ENCODE measurements around the gene THADA.

Gene THADA

DNA sequence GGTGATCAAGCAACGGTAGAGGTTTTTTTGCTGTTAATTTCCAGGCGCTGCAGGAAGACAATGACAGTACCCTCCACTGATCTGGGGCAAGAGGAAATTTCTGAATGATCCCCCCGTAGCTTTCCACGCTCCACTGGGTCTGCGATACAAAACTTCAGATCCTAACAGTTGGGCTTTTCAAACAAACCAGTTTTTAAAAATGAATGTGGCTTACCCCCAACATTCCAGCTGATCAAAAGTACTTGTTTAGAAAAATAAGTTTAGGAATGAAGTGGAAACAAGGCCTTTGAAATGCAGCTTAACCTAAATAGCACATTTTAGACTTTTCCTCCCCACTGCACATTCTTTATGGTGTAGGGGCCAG lies 375.1 kb downstream of the THADA start:
- H3K27ac ChIP-seq (ENCODE audit: low read depth in 2 of 2, low read length in 2 of 2), result peak overlapping the region; percentile 99 to 100
- H3K9me3 ChIP-seq (ENCODE audit: control insufficient read depth in 2 of 2, low read length in 2 of 2), result no peaks in the 10 kb centered on the region
- no peaks in the 10 kb centered on the region for H3K27me3 ChIP-seq (ENCODE audit: control insufficient read depth in 2 of 2, insufficient read depth in 2 of 2, low read length in 2 of 2)
- H3K4me3 ChIP-seq (ENCODE audit: low read length in 2 of 2), result peak overlapping the region; percentile 95 to 99
- peaks cover 23 to 34% of the 10 kb centered on the region in 2 donors for H3K36me3 ChIP-seq (ENCODE audit: control insufficient read depth in 2 of 2, insufficient read depth in 2 of 2, low read length in 2 of 2)
- H3K4me1 ChIP-seq (ENCODE audit: control insufficient read depth in 2 of 2, insufficient read depth in 2 of 2, low read length in 2 of 2), result peaks cover 33 to 46% of the 10 kb centered on the region in 2 donors
- peak overlapping the region; percentile 95 to 99 for H3K9ac ChIP-seq (ENCODE audit: low read depth in 1 of 2, low read length in 2 of 2)

DNA sequence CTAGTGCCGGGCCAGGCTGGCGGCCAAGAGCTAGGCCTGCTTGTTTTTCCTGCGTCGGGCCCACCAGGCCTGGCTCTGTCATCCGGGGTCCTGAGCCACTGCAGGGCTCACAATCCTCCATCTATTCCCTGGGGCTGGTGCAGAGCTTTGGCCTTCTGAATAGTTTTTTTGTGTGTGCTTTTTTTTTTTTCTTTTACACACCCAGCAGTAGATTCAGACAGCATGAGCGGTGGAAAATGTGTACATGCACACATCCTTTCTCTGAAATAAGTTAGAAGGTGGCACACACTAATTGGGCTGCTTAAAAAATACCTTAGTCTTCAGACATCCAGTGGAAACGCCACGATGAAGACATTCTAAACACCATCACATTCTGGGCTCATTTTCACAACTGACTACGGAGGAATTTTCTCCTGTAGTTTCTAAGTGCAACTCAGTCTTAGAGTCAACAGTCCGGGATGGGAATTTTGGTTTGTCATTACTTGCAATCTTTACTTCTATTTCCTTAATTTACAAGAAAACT lies 375.5 kb downstream of the THADA start:
- peaks cover 33 to 46% of the 10 kb centered on the region in 2 donors for H3K4me1 ChIP-seq (ENCODE audit: control insufficient read depth in 2 of 2, insufficient read depth in 2 of 2, low read length in 2 of 2)
- H3K9ac ChIP-seq (ENCODE audit: low read depth in 1 of 2, low read length in 2 of 2), result peak overlapping the region; percentile 95 to 99
- H3K4me3 ChIP-seq (ENCODE audit: low read length in 2 of 2), result peak overlapping the region; percentile 95 to 99
- H3K27ac ChIP-seq (ENCODE audit: low read depth in 2 of 2, low read length in 2 of 2), result peak overlapping the region; percentile 99 to 100
- H3K27me3 ChIP-seq (ENCODE audit: control insufficient read depth in 2 of 2, insufficient read depth in 2 of 2, low read length in 2 of 2), result no peaks in the 10 kb centered on the region
- peaks cover 23 to 29% of the 10 kb centered on the region in 2 donors for H3K36me3 ChIP-seq (ENCODE audit: control insufficient read depth in 2 of 2, insufficient read depth in 2 of 2, low read length in 2 of 2)
- no peaks in the 10 kb centered on the region for H3K9me3 ChIP-seq (ENCODE audit: control insufficient read depth in 2 of 2, low read length in 2 of 2)

DNA sequence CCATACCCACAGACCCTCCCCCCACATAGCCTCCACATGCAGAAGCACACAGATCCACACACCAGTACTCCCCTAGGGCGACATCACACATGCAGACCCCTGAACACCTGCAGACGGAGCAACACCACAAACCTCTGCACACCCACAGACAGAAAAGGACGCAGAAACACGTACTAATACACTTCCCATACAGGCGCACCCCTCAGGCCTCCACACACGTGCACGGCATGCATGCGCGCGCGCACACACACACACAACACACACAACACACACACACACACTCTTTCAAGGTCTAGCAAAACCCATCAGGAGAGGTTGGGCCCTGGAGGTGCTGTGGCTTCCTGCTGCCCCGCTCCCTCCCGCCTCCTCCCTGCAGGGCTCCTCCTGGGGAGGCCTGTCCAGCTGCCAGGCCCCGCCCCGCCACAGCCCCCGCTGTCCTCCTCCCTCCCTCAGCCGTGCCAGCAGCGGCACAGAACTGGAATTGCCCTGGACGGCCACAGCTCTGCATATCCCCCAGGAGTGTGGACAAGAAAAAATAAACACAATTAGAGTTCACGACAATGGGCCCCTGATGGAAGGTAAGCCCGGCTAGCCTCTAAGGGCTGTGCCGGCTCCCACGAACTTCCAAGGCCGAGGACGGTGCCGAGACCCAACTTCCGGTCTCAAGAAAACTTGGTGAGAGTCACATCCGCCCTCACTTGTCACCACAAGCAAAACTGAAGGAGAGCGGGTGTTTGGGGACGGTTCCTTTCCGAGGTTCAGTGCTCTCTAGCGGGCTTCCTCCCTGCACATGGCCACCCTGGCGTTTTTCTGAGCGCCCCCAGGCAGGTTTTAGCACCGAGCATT lies 376.2 kb downstream of the THADA start:
- H3K9ac ChIP-seq (ENCODE audit: low read depth in 1 of 2, low read length in 2 of 2), result peak overlapping the region; percentile 95 to 99
- peak overlapping the region; percentile 95 to 99 for H3K4me3 ChIP-seq (ENCODE audit: low read length in 2 of 2)
- H3K27ac ChIP-seq (ENCODE audit: low read depth in 2 of 2, low read length in 2 of 2), result peak overlapping the region; percentile 99 to 100
- H3K4me1 ChIP-seq (ENCODE audit: control insufficient read depth in 2 of 2, insufficient read depth in 2 of 2, low read length in 2 of 2), result peaks cover 33 to 46% of the 10 kb centered on the region in 2 donors
- no peaks in the 10 kb centered on the region for H3K9me3 ChIP-seq (ENCODE audit: control insufficient read depth in 2 of 2, low read length in 2 of 2)
- no peaks in the 10 kb centered on the region for H3K27me3 ChIP-seq (ENCODE audit: control insufficient read depth in 2 of 2, insufficient read depth in 2 of 2, low read length in 2 of 2)
- peaks cover 20 to 22% of the 10 kb centered on the region in 2 donors for H3K36me3 ChIP-seq (ENCODE audit: control insufficient read depth in 2 of 2, insufficient read depth in 2 of 2, low read length in 2 of 2)

DNA sequence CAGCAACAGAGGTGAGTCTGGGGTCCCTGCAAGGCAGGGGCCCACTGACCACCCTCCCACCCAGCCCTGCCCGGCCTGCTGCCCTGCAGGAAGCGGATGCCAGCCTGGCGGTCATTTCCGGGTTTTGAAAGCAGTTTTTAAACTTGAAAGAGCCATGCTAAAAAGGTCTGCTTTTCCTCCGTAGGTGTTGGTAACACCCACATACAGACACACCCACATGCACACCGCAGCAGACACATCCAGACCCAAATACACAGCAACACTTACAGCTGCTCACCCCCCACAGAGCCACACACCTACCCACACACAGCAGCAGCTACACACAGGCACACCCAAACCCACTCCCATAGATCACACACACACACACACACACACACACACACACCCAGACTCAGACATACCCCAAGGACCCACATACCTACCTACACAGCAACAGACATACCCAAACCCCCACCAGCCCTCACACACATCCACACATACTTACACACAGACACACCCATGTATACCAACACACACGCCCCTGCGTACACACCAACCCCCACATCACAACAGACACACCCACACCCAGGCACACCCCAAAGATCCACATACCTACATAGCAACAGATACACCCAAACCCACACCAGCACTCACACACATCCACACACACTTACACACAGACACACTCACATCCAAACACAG lies 377.0 kb downstream of the THADA start:
- Histone ChIP-seq H3K27ac (ENCODE audit: low read depth in 2 of 2, low read length in 2 of 2) (peak overlapping the region; percentile 99 to 100), H3K36me3 (ENCODE audit: control insufficient read depth in 2 of 2, insufficient read depth in 2 of 2, low read length in 2 of 2) (peaks cover 15 to 16% of the 10 kb centered on the region in 2 donors), H3K9ac (ENCODE audit: low read depth in 1 of 2, low read length in 2 of 2) (peak overlapping the region; percentile 86 to 99), H3K4me1 (ENCODE audit: control insufficient read depth in 2 of 2, insufficient read depth in 2 of 2, low read length in 2 of 2) (peaks cover 33 to 46% of the 10 kb centered on the region in 2 donors), H3K4me3 (ENCODE audit: low read length in 2 of 2) (peak overlapping the region; percentile 95 to 99), H3K27me3 (ENCODE audit: control insufficient read depth in 2 of 2, insufficient read depth in 2 of 2, low read length in 2 of 2) (no peaks in the 10 kb centered on the region), H3K9me3 (ENCODE audit: control insufficient read depth in 2 of 2, low read length in 2 of 2) (no peaks in the 10 kb centered on the region)

DNA sequence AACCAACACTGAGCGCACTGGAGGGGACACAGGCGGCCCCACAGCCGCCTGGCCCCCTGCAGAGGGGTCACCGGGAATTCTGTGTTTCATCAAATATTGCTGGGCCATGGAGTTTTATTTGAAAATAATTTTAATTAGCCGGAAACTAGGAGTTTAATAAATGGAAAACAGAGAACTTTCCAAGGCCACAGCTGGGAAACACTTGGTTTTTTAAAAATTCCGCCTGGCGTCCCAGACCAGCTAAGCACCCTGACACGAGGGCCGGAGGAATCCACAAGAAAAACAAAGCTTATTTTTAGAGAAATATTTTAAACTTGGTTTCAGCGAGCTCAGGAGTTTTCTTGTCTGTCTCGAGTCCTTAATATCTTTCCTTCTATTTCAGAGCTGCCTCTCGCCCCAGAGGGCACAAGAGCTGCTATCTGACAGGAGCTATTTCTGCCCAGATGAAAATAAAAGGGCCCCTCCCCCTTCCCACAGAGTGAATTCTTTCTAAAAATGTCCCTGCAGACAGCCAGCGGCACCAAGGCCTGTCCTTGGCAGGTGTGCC lies 377.6 kb downstream of the THADA start:
- Histone ChIP-seq H3K27me3 (ENCODE audit: control insufficient read depth in 2 of 2, insufficient read depth in 2 of 2, low read length in 2 of 2) (no peaks in the 10 kb centered on the region), H3K4me1 (ENCODE audit: control insufficient read depth in 2 of 2, insufficient read depth in 2 of 2, low read length in 2 of 2) (peaks cover 33 to 46% of the 10 kb centered on the region in 2 donors), H3K36me3 (ENCODE audit: control insufficient read depth in 2 of 2, insufficient read depth in 2 of 2, low read length in 2 of 2) (peaks cover 9 to 10% of the 10 kb centered on the region in 2 donors), H3K9me3 (ENCODE audit: control insufficient read depth in 2 of 2, low read length in 2 of 2) (no peaks in the 10 kb centered on the region), H3K4me3 (ENCODE audit: low read length in 2 of 2) (peak overlapping the region; percentile 95 to 99), H3K9ac (ENCODE audit: low read depth in 1 of 2, low read length in 2 of 2) (peak overlapping the region; percentile 86 to 99), H3K27ac (ENCODE audit: low read depth in 2 of 2, low read length in 2 of 2) (peak overlapping the region; percentile 99 to 100)

DNA sequence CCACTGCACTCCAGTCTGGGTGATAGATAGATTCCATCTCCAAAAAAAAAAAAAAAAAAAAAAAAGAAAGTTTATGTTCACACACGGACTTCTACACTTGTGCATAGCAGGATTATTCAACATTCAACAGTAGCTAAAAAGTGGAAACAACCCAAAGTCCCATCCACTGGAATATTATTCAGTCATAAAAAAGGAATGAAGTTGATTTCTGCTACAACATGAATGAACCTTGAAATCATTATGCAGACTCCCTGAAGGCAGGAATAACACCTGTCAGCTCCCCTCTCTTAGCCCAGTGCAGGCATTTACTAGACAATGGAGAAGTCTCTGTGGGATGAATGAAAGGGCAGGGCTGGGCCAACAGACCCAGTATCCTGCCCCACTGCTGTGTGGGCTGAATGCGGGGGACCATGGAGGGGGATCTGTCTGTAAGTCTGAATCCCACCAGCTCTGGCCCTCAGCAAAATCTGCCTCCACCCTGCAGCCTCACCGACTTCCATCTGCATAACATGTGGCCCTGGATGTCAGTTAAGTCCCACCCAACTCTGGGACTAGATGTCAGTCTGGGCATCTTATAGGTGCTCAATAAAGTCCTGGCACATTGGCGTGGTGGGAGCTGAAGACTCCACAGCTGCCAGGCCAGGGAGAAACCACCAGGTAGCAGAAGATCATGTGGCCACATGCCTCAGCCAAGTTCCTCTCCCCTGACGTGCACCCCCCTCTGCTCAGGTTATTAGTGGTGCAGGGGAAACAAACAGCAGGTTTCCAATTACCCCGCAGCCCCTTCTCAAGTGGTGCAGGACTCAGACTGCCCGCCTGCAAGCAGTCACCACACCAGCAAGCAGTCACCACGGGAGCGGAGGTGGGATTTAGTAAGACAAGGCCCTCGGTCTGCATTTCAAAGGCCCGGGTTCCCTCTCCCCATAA lies 378.3 kb downstream of the THADA start:
- peak overlapping the region; percentile 86 to 99 for H3K9ac ChIP-seq (ENCODE audit: low read depth in 1 of 2, low read length in 2 of 2)

DNA sequence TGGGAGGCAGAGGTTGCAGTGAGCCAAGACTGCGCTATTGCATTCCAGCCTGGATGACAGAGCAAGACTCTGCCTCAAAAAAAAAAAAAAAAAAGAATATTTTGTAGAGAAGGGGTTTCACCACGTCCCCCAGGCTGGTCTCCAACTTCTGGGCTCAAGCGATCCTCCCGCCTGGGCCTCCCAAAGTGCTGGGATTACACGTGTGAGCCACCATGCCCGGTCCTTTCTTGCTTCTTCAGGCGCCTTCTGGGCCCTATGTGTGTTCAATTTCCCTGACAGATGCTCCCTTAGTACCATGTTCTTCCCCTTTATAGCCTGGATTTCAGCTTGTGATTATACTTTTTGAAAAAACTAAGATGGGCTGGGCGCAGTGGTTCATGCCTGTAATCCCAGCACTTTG lies 379.2 kb downstream of the THADA start:
- Histone ChIP-seq H3K27me3 (ENCODE audit: control insufficient read depth in 2 of 2, insufficient read depth in 2 of 2, low read length in 2 of 2) (no peaks in the 10 kb centered on the region), H3K27ac (ENCODE audit: low read depth in 2 of 2, low read length in 2 of 2) (peak overlapping the region in 1 of 2 donors; percentile 100), H3K9me3 (ENCODE audit: control insufficient read depth in 2 of 2, low read length in 2 of 2) (no peaks in the 10 kb centered on the region), H3K9ac (ENCODE audit: low read depth in 1 of 2, low read length in 2 of 2) (no peak overlapping the region), H3K4me1 (ENCODE audit: control insufficient read depth in 2 of 2, insufficient read depth in 2 of 2, low read length in 2 of 2) (peaks cover 33 to 41% of the 10 kb centered on the region in 2 donors), H3K4me3 (ENCODE audit: low read length in 2 of 2) (no peak overlapping the region), H3K36me3 (ENCODE audit: control insufficient read depth in 2 of 2, insufficient read depth in 2 of 2, low read length in 2 of 2) (no peaks in the 10 kb centered on the region)

More for the DNA sequence above, 378.3 kb downstream of the THADA start:
- Histone ChIP-seq H3K36me3 (ENCODE audit: control insufficient read depth in 2 of 2, insufficient read depth in 2 of 2, low read length in 2 of 2) (peaks cover 2 to 3% of the 10 kb centered on the region in 2 donors), H3K27me3 (ENCODE audit: control insufficient read depth in 2 of 2, insufficient read depth in 2 of 2, low read length in 2 of 2) (no peaks in the 10 kb centered on the region), H3K4me1 (ENCODE audit: control insufficient read depth in 2 of 2, insufficient read depth in 2 of 2, low read length in 2 of 2) (peaks cover 33 to 46% of the 10 kb centered on the region in 2 donors), H3K27ac (ENCODE audit: low read depth in 2 of 2, low read length in 2 of 2) (peak overlapping the region; percentile 99 to 100), H3K9me3 (ENCODE audit: control insufficient read depth in 2 of 2, low read length in 2 of 2) (no peaks in the 10 kb centered on the region), H3K4me3 (ENCODE audit: low read length in 2 of 2) (no peak overlapping the region)

DNA sequence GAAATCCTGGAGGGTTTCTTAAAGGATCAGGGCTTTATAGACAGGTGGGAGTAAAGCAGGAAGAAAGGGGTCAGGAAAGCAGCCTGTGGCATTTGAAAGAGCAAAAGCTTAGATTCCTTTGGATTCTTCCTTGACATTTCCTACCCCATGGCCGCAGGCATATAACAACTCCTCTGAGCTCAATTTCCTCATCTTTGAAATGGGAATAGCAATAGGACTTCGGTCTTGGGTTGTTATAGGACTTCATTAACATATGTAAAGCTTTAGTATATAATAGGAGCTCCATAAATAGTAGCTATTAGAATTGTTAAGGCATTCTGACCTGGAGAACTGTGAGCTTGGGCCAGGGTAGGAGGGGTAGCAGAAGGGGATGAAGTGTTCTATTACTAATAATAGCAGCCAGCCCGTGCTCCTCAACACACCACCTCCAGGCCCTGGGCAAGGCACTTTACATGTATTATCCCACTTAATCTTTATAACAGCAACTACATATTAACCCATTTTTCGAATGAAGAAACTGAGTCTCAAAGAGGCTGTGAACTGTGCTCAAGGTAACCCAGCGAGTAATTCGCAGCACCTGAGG lies 380.1 kb downstream of the THADA start:
- Histone ChIP-seq H3K27ac (ENCODE audit: low read depth in 2 of 2, low read length in 2 of 2) (no peak overlapping the region), H3K9me3 (ENCODE audit: control insufficient read depth in 2 of 2, low read length in 2 of 2) (no peaks in the 10 kb centered on the region), H3K4me1 (ENCODE audit: control insufficient read depth in 2 of 2, insufficient read depth in 2 of 2, low read length in 2 of 2) (peaks cover 28 to 37% of the 10 kb centered on the region in 2 donors), H3K4me3 (ENCODE audit: low read length in 2 of 2) (no peak overlapping the region), H3K36me3 (ENCODE audit: control insufficient read depth in 2 of 2, insufficient read depth in 2 of 2, low read length in 2 of 2) (no peaks in the 10 kb centered on the region), H3K27me3 (ENCODE audit: control insufficient read depth in 2 of 2, insufficient read depth in 2 of 2, low read length in 2 of 2) (no peaks in the 10 kb centered on the region), H3K9ac (ENCODE audit: low read depth in 1 of 2, low read length in 2 of 2) (no peak overlapping the region)

DNA sequence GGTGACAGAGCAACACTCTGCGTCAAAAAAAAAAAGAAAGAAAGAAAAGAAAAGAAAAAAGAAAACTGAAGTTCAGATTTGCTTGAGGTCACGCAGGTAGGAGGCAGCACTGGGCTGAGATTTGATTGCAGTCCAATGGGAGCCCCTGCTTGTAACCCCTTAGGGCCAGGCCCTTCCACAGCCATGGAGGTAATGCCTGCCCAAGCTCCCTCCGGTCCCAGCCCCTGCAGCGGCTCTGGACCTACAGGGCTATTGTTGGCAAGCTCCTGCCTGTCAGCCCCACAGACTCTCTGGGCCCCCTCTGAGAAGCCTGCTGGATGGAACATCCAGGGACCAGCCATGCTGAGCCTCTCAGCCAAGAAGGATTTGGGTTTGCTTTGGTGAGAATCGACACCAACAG lies 381.6 kb downstream of the THADA start:
- no peaks in the 10 kb centered on the region for H3K9me3 ChIP-seq (ENCODE audit: control insufficient read depth in 2 of 2, low read length in 2 of 2)
- no peak overlapping the region for H3K9ac ChIP-seq (ENCODE audit: low read depth in 1 of 2, low read length in 2 of 2)
- H3K27ac ChIP-seq (ENCODE audit: low read depth in 2 of 2, low read length in 2 of 2), result no peak overlapping the region
- no peak overlapping the region for H3K4me3 ChIP-seq (ENCODE audit: low read length in 2 of 2)
- no peaks in the 10 kb centered on the region for H3K36me3 ChIP-seq (ENCODE audit: control insufficient read depth in 2 of 2, insufficient read depth in 2 of 2, low read length in 2 of 2)
- no peaks in the 10 kb centered on the region for H3K27me3 ChIP-seq (ENCODE audit: control insufficient read depth in 2 of 2, insufficient read depth in 2 of 2, low read length in 2 of 2)
- peaks cover 32 to 36% of the 10 kb centered on the region in 2 donors for H3K4me1 ChIP-seq (ENCODE audit: control insufficient read depth in 2 of 2, insufficient read depth in 2 of 2, low read length in 2 of 2)
